NCI-H526 treated with DMSO at 0.1 percent for 48 hours (cell line): ENCODE data around the gene HUWE1.

Experiments
- DNase-seq: peaks from one replicate; lab custom pipeline; 2025; lab: John Stamatoyannopoulos, UW

HUWE1 gene

DNA sequence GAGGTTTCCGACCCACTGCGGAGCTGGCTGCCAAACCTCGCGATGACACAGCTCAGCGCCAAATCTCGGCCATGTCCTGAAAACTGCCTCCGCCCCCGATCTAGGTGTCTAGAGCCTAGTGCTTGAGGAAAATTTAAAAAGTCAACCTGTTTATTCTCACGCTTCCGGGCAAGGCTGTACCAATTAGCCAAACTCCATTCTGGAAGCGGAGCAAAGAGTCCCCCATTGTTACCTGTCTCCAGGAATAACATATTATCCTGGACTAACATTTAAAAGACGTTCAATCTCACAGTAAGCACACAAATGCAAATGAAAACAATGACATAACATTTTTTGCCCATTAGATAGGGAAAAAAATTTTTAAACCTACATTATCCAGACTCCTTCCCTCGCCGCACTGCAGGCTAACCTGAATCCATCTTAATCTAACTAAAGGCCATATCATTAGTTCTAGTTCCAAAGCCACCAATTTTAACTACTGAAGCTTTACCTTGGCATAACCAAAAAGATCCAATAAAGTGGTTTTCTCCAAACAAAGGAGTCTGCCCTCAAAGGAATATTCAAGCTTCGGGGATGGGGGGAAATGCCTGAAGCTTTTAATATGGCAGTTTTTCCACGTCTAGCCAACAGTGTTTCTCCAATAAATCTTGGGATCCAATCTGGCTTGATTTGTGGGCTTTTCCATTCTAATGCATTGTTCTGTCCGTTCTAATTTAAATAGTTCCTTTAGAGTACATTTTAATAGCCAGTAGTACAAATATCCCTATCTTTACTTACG lies 1.9 kb downstream of the HUWE1 start:
- DNase-seq = no peak

GRCh38 chrX:53683556-53684414 lies 2.7 kb downstream of the HUWE1 start:
- DNase-seq = peak; percentile 96

GRCh38 chrX:53682885-53683555 lies 3.5 kb downstream of the HUWE1 start:
- peak; percentile 1 for DNase-seq

DNA sequence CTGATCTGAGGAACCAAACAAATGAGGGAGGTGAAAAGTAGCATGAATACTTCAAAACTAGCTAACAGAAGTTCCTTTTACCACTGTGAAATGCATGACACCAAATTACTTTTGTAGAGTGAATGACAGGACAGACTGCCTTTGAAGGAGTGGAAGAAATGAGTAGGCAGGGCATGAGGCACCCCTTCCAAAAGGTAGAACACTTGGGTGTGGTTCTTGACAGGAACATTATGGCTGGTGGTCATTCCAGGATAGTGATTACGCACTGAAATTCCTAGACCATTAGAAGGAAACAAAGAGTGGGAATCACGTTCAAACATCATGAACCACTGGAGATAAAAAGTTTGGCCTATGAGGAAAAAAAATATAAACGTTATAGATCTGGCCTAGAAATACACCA lies 4.9 kb downstream of the HUWE1 start:
- DNase-seq = no peak

DNA sequence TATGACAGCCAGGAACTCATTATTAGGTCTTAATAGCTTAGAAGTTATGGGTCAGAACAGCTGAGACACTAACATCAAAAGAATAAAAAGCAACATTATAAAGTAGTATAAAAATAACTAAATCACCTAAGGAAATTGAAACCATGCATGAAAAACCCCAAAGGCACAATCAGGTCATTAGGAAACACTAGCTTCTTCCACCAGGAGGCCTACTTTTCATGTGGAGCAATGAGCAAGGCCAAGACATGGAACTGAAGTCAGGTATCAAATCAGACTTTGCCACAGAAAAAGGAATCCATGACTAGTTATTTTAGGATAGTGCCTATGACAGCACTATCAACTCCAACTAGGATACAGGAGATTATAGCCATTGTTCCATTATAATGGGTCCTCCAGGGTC lies 7.9 kb downstream of the HUWE1 start:
- no peak for DNase-seq

DNA sequence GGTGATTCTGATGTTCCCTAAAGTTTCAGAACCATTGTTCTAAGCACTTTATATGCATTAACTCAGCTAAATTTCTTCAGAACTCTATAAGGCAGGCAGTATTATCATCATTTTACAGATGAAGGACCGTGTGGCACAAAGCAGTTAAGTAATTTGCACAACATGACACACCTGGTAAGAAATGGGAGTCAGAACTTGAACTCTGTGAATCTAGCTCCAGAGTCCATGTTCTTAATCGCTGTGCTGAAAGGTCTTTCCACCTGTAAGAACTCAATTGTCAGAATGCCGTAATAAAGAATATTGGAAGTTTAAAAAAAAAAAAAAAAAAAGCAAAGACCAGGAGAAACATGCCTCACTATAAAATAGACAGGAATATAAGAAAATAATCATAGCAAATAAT lies 9.2 kb downstream of the HUWE1 start:
- no peak for DNase-seq

DNA sequence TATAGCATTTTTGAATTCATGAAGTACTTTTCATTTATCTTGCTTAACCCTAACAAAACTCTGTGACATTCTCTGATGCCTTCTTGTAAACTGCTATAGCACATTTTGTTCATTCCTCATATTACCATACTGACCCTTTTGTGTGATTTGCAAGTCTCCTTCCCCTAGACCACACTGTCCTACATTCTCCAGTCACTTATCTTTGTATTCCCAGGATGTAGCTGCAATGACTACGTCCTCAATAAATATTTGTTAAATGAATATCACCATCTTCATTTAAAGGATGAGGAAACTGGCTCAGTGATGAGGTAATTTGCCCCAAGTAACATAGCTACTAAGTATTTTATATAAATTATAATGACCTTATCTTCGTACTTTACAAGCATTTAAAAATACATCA lies 11.9 kb downstream of the HUWE1 start:
- DNase-seq = no peak

DNA sequence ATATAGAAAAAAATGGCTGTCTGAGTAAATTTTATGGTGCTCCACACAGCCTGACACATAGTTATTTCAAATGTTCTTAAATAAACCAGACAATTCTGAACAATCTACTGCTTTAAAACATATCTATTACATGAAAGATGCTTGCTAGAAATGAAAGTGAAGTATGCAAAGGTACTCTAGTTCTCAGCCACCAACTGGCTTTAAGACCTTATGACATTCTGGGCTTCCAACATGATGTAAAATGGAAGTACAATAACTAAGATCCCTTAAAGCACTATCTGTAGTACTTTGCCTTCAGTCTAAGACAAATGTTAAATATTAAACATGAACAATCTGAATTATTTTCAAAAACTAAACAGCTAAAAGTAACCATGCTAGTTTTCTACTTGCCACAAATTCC lies 17.3 kb downstream of the HUWE1 start:
- DNase-seq = no peak

DNA sequence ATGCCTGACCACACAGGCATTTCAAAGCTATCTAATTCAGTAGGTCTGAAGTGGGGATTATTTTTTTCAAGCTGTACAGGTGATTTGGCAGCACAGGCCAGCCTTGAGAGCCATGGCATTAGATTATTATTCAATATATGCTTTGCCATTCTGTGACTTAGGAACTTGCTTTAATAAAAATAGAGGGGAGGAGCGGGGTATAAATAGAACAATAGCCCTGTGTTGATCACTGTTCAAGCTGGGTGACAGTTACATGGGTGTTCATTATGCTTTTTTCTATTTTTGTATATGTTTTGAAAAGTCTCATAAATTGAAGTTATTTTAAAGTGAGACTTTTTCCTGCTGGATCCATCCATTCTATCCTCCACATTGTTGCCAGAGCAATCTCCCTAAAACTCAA lies 20.3 kb downstream of the HUWE1 start:
- no peak for DNase-seq

GRCh38 chrX:53660004-53660403 lies 26.5 kb downstream of the HUWE1 start:
- no peak for DNase-seq

- DNase-seq = no peak
Observed at GRCh38 chrX:53659039-53659438, 27.5 kb downstream of the HUWE1 start.

DNA sequence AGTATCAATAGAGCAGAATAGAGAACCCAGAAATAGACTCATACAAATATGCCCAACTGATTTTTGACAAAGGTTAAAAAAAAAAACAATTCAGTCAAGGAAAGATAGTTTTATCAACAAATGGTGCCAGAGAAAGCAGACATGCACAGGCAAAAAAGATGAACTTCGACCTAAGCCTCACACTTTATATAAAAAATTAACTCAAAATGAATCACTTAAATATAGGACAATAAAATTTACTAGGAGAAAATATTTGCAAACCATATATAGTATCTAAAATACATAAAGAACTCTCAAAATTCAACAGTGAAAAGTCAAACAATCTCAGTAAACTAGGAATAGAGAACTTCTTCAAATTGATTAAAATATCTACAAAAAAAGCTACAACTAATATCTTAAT lies 29.7 kb downstream of the HUWE1 start:
- no peak for DNase-seq

GRCh38 chrX:53654376-53654775 lies 32.1 kb downstream of the HUWE1 start:
- DNase-seq = no peak

DNA sequence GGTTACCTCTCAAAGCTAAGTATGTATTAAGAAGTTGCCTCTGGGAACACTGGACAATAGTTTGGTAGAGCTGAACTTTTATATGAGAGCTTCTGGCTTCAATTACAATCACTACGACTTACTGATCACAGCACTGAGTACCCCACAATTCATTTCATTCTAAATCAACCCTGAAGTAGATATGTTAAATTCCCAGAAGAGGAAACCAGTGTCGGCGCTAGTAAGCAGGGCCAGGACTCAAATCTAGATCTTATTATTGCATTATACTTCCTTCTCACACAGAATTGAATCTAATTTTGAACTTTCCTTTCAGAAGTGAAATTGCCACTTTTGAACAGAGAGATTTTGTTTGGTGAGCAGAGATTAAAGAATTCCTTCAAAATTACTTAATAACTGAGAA lies 41.8 kb downstream of the HUWE1 start:
- no peak for DNase-seq

DNA sequence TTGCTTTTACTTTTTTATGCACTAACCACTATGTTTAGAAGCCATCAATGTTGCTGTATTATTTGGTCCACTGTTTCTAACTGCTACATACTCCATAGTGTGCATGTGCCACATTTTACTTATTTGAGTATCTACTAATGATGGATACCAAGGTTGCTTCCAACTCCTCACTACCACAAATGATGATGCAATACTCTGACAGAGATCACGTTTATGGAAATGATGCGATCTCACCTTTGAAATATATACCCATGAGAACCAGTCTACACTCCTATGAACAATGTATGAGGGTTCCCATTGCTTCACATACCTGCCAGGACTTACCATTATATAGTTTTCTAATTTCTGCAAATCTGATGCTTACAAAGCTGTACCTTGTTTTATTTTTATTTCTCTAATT lies 44.2 kb downstream of the HUWE1 start:
- no peak for DNase-seq

GRCh38 chrX:53639257-53639656 lies 47.3 kb downstream of the HUWE1 start:
- DNase-seq = no peak

- DNase-seq = no peak
Observed at GRCh38 chrX:53637479-53637878, 49.0 kb downstream of the HUWE1 start.

DNA sequence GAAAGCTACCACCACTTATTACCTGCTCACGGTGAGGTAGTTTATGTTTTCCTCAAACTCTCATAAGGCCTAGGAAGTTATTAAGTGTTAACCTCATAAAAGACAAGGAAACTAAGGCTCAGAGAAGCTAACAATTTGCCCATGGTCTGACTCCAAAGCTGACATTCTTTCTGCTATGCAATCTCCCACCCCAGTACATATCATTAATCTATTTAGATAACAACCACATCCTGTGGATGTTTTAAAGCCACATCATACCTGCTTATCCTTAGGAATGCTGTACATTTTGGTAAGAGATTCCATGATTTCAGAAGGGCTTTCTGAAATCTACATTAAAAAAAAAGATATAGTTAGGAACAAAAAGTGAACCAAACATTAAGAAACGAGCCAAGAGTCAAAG lies 55.4 kb downstream of the HUWE1 start:
- DNase-seq = no peak

GRCh38 chrX:53630261-53630660 lies 56.3 kb downstream of the HUWE1 start:
- DNase-seq = no peak

GRCh38 chrX:53622431-53622830 lies 64.1 kb downstream of the HUWE1 start:
- DNase-seq = no peak

DNA sequence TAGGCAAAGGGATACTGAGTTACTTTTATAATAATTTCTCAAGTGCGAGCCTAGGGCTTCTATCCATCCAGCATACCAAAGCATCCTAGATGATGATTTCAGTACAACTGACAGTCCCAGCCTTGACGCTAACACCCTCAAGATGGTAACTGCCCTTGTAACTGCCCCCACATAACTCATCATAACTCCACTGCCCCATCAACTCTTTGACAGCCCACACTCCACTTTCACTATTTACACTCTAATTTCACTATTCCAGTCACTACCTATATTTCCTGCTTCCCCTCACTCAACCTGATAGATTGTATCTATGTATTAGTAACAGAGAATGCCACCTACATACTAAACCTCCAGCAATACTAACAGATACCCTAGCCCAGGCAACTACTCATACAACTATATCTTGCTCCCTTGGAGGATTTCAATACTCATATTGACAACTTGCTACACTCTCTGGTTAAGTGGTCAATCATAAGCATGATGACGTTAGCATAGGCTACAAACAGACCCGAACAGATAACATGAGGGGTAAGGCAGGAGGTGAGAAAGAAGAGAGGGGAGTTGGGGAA lies 65.0 kb downstream of the HUWE1 start:
- no peak for DNase-seq

GRCh38 chrX:53616946-53617345 lies 69.6 kb downstream of the HUWE1 start:
- no peak for DNase-seq

GRCh38 chrX:53606456-53606855 lies 80.1 kb downstream of the HUWE1 start:
- no peak for DNase-seq
